DND-41 (cell line): ENCODE measurements around the gene GALNTL6.

Experiments used
- ATAC-seq: fragments of 200-7000 bp; cut with Tn5 transposase; 3 replicates; pipeline ENCODE4 v1.9.1; 2021; ENCODE audit warnings: low read depth; ENCODE audit not compliant: insufficient read depth
- DNase-seq: peaks from one replicate; pipeline ENCODE4 v3.0.0-alpha.2; 2020
- H2AFZ ChIP-seq: 2 replicates; pipeline ENCODE4 v1.6.0; 2012; ENCODE audit warnings: low read depth, low read length
- H3K27ac ChIP-seq: 2 replicates; pipeline ENCODE4 v1.5.1; 2012; ENCODE audit warnings: low read length, inconsistent platforms
- H3K27me3 ChIP-seq: fragments of 200-600 bp; sonication (generic); 2 replicates; pipeline ENCODE4 v1.6.0; 2012; ENCODE audit warnings: low read length, mild to moderate bottlenecking, inconsistent platforms; ENCODE audit not compliant: insufficient read depth, poor library complexity
- H3K36me3 ChIP-seq: 2 replicates; pipeline ENCODE4 v1.5.1; 2012; ENCODE audit warnings: low read length, inconsistent platforms; ENCODE audit not compliant: insufficient read depth
- H3K4me1 ChIP-seq: 2 replicates; pipeline ENCODE4 v1.5.1; 2012; ENCODE audit warnings: mild to moderate bottlenecking, low read length; ENCODE audit not compliant: insufficient read depth
- H3K4me2 ChIP-seq: 2 replicates; pipeline ENCODE4 v1.6.0; 2012; ENCODE audit warnings: mild to moderate bottlenecking, moderate library complexity, low read length, inconsistent platforms; ENCODE audit not compliant: insufficient read depth
- H3K4me3 ChIP-seq, 2 experiments: fragments of 200-600 bp in 1 of 2; shearing (Covaris generic) in 1 of 2; 2 replicates each; pipeline ENCODE4 v1.5.1; 2012 to 2016; ENCODE audit warnings: inconsistent platforms in 2 of 2, low read length in 2 of 2, mild to moderate bottlenecking in 2 of 2, low read depth in 1 of 2, moderate library complexity in 1 of 2
- H3K79me2 ChIP-seq: 2 replicates; pipeline ENCODE4 v1.6.0; 2012; ENCODE audit warnings: low read length, inconsistent platforms; ENCODE audit not compliant: insufficient read depth
- H3K9ac ChIP-seq: 2 replicates; pipeline ENCODE4 v1.6.0; 2012; ENCODE audit warnings: low read depth, mild to moderate bottlenecking, inconsistent platforms, low read length, moderate library complexity
- H3K9me3 ChIP-seq: 2 replicates; pipeline ENCODE4 v1.5.1; 2012; ENCODE audit warnings: low read length, moderate library complexity, mild to moderate bottlenecking, inconsistent platforms; ENCODE audit not compliant: insufficient read depth, severe bottlenecking
- H4K20me1 ChIP-seq: 2 replicates; pipeline ENCODE4 v1.6.0; 2012; ENCODE audit warnings: low read length; ENCODE audit not compliant: insufficient read depth
- EZH2 ChIP-seq: IDR thresholded peaks from 3 replicates; pipeline ENCODE4 v1.6.1; 2012; ENCODE audit warnings: borderline replicate concordance, low read depth, mild to moderate bottlenecking, moderate library complexity, low read length, inconsistent platforms; ENCODE audit not compliant: severe bottlenecking
- TF ChIP-seq, protein P1 (sequence below): IDR thresholded peaks from 2 replicates; pipeline ENCODE4 v1.5.1; 2012; ENCODE audit warnings: borderline replicate concordance, low read length, moderate library complexity, mild to moderate bottlenecking; ENCODE audit not compliant: poor library complexity, severe bottlenecking; ENCODE audit errors: extremely low read depth

GALNTL6 gene

DNA sequence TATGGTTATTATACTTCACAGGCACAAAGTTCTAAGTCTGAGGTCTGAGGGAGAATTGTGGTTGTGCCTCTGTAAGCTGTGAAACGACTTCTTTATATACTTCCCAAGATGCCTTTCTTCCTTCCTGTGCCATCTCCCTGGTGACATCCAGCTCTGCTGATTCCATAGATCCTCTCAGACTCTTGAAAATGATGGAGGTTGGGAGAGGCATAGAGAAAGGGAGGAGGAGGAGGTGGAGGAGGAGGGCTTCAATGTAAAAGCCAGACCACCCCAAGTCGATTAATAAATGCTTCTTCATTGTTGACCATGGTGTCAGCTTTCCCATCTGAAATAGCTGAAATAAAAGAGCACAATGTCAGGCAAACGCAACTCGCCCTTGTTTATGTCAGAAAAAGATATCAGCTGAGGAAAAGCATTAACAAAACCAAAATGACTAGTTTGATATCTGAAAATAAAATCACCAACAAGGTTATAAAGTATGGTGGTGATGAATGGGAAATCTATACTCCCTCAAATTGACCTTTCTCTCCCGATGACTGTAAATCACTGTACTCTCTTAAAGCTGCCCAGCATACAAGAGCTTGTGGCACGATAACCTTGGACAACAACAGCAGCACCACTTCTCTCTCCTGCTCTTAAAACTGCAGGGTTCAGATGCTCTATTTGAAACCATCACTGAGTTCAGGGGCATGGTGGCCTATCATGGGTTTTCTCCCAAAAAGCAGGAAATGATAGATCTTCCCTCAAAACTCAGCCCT is 1125.0 kb downstream of the GALNTL6 start:
- no peak overlapping the region for H2AFZ ChIP-seq
- DNase-seq: no peak

DNA sequence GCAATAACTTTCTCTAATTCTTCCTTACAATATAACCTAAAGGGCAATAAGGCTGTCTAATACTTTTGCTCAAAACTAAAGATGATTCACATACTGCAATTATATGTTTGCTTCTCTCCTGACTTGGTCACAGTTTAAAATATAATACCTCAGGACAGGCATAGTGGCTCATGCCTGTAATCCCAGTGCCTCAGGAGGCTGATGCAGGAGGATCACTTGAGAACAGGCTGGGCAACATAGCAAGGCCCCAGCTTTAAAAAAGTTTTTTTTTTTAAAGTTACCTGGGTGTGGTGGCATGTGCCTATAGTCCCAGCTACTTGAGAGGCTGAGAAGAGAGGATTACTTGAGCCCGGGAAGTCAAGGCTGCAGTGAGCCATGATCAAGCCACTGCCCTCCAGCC is 1125.7 kb downstream of the GALNTL6 start:
- H3K79me2 ChIP-seq: no peaks in the 10 kb centered on the region
- no peak overlapping the region for H3K9ac ChIP-seq
- H3K27ac ChIP-seq: no peak overlapping the region
- H3K4me2 ChIP-seq: no peak overlapping the region
- TF ChIP-seq EZH2: no peak
- DNase-seq: no peak
- no peak for ATAC-seq
- H3K4me1 ChIP-seq: no peaks in the 10 kb centered on the region
- H2AFZ ChIP-seq: no peak overlapping the region
- no peaks in the 10 kb centered on the region for H3K9me3 ChIP-seq
- no peak overlapping the region for H3K4me3 ChIP-seq
- no peaks in the 10 kb centered on the region for H4K20me1 ChIP-seq
- H3K27me3 ChIP-seq: peaks cover 7% of the 10 kb centered on the region
- no peaks in the 10 kb centered on the region for H3K36me3 ChIP-seq

More for the DNA sequence above, 1125.0 kb downstream of the GALNTL6 start:
- Histone ChIP-seq H3K9ac (no peak overlapping the region), H3K4me2 (no peak overlapping the region), H3K27ac (no peak overlapping the region), H3K9me3 (no peaks in the 10 kb centered on the region), H4K20me1 (no peaks in the 10 kb centered on the region), H3K4me1 (no peaks in the 10 kb centered on the region), H3K36me3 (no peaks in the 10 kb centered on the region), H3K79me2 (no peaks in the 10 kb centered on the region), H3K27me3 (peaks cover 7% of the 10 kb centered on the region), H3K4me3 (no peak overlapping the region)
- no peak for ATAC-seq
- TF ChIP-seq EZH2: no peak

DNA sequence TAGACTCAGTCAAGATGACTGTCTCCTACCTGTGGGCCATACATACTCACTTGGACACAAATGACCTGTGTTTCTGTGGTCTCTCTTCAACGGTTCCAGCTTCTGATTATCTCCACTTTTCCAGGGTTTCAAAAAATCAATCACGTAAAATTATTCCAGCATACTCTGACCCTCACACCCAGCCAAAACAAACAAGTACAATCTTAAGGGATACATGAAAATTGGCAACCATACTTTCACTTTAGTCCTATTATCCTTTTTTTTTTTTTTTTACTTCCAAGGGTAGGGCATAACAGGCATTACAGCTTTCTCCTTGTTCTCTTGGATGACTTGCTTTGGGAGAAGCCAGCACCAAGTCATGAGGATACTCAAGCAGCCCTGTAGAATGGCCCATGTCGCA is 1129.6 kb downstream of the GALNTL6 start:
- H3K9me3 ChIP-seq: no peaks in the 10 kb centered on the region
- H4K20me1 ChIP-seq: no peaks in the 10 kb centered on the region
- no peak overlapping the region for H3K9ac ChIP-seq
- no peaks in the 10 kb centered on the region for H3K79me2 ChIP-seq
- H3K36me3 ChIP-seq: no peaks in the 10 kb centered on the region
- H3K27ac ChIP-seq: no peak overlapping the region
- no peaks in the 10 kb centered on the region for H3K4me1 ChIP-seq
- no peaks in the 10 kb centered on the region for H3K27me3 ChIP-seq
- ATAC-seq: no peak
- DNase-seq: no peak
- H2AFZ ChIP-seq: no peak overlapping the region
- H3K4me2 ChIP-seq: no peak overlapping the region
- TF ChIP-seq, protein P1, sequence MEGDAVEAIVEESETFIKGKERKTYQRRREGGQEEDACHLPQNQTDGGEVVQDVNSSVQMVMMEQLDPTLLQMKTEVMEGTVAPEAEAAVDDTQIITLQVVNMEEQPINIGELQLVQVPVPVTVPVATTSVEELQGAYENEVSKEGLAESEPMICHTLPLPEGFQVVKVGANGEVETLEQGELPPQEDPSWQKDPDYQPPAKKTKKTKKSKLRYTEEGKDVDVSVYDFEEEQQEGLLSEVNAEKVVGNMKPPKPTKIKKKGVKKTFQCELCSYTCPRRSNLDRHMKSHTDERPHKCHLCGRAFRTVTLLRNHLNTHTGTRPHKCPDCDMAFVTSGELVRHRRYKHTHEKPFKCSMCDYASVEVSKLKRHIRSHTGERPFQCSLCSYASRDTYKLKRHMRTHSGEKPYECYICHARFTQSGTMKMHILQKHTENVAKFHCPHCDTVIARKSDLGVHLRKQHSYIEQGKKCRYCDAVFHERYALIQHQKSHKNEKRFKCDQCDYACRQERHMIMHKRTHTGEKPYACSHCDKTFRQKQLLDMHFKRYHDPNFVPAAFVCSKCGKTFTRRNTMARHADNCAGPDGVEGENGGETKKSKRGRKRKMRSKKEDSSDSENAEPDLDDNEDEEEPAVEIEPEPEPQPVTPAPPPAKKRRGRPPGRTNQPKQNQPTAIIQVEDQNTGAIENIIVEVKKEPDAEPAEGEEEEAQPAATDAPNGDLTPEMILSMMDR: no peak
- TF ChIP-seq EZH2: no peak
- no peak overlapping the region for H3K4me3 ChIP-seq

DNA sequence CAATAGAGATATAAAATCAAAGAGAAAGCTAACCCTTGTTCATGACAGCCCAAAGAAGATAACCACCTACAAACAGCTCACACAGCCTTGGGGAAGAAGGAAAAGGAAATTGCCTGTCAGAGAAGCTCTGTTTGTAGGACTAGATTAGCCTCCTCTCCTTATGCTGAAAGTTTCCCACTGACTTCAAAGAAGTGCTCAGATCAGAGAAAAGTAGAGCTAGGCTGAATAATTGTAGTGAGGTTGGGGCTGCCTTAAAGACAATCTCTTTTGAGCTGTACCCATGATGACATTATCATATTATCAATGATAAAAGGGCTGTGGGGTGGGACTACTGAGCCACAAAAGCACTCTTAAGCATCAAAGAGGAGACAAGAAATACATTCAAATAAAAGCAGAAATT is 1132.4 kb downstream of the GALNTL6 start:
- H3K9ac ChIP-seq: no peak overlapping the region
- H3K4me2 ChIP-seq: no peak overlapping the region
- TF ChIP-seq EZH2: no peak
- TF ChIP-seq, protein P1: no peak
- H4K20me1 ChIP-seq: no peaks in the 10 kb centered on the region
- no peaks in the 10 kb centered on the region for H3K4me1 ChIP-seq
- no peak overlapping the region for H3K27ac ChIP-seq
- no peaks in the 10 kb centered on the region for H3K36me3 ChIP-seq
- H3K4me3 ChIP-seq: no peak overlapping the region
- no peaks in the 10 kb centered on the region for H3K79me2 ChIP-seq
- no peaks in the 10 kb centered on the region for H3K27me3 ChIP-seq
- DNase-seq: no peak
- no peak for ATAC-seq
- no peak overlapping the region for H2AFZ ChIP-seq
- H3K9me3 ChIP-seq: no peaks in the 10 kb centered on the region
